ENCODE results near the gene ADNP.

- TF ChIP-seq, protein P1, sequence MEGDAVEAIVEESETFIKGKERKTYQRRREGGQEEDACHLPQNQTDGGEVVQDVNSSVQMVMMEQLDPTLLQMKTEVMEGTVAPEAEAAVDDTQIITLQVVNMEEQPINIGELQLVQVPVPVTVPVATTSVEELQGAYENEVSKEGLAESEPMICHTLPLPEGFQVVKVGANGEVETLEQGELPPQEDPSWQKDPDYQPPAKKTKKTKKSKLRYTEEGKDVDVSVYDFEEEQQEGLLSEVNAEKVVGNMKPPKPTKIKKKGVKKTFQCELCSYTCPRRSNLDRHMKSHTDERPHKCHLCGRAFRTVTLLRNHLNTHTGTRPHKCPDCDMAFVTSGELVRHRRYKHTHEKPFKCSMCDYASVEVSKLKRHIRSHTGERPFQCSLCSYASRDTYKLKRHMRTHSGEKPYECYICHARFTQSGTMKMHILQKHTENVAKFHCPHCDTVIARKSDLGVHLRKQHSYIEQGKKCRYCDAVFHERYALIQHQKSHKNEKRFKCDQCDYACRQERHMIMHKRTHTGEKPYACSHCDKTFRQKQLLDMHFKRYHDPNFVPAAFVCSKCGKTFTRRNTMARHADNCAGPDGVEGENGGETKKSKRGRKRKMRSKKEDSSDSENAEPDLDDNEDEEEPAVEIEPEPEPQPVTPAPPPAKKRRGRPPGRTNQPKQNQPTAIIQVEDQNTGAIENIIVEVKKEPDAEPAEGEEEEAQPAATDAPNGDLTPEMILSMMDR (IDR thresholded peaks at IDR 0.05) = no peak
- TF ChIP-seq EP300 (IDR thresholded peaks at IDR 0.05) (no peak), POLR2A (IDR thresholded peaks at IDR 0.05) (no peak)
Measured at GRCh38 chr20:50916257-50916656, 15.0 kb downstream of the ADNP start.
